GM21360 (cell line): ENCODE data around the gene P2RY13.

Source experiments
- ATAC-seq: cut with Tn5 transposase; IDR thresholded peaks from one replicate; pipeline ENCODE4 v1.9.1; 2021; ENCODE audit warnings: mild to moderate bottlenecking, moderate library complexity; ENCODE audit not compliant: unreplicated experiment

Gene P2RY13

DNA sequence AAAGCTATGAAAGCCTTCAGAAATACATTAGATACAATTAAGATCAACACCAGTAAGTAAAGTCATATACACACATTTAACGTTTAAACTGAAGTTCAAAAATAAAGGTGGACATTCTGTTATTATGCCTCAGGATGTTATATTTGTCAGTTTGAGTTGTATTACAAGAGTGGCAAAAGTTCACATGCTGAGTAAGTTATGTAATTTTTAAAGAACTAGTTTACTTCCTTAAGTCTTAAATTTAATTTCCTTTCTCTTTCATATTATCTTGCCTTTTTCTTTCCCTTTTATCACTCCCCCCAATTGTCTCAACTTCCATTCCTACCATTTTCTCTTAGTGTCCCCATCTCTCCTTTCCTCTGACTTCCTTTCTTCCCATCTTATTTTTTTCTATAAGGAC, 7.8 kb downstream of the P2RY13 start:
- no peak for ATAC-seq

DNA sequence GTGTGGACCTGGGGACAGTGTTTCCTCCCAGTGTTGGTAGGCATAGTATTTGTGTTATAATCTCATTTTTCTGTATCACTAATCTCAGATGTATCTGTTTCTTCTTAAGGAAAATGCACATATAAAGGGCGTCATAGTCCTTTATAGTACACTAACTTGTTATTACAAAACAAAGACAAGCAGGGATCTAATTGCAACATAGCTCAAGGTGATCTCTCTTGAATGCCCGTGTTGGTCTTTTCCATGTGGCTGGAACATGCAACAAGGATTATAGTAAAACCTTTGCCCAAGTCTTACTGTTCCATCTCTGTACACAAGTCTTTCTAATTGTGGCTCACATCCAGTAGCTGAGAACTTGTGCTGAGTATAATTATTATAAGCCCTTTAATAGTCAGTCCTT, 9.2 kb downstream of the P2RY13 start:
- no peak for ATAC-seq

DNA sequence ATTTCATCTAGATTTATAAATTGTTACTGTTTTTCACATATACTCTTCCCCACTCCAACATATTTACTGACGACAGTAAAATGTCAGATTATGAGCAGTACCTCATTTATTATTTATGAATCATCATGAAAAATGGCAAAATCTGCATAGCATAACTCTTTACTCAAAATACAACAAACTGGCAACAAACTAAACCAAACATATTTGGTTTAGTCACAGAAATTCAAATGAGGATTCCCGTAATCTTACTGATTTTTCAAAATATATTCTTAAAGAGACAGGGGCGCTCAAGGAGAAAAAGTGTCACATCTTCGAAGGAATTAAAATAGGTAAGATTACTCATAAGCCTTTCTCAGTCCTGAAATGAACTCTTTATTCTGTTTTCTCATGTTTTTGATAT, 9.7 kb downstream of the P2RY13 start:
- no peak for ATAC-seq

DNA sequence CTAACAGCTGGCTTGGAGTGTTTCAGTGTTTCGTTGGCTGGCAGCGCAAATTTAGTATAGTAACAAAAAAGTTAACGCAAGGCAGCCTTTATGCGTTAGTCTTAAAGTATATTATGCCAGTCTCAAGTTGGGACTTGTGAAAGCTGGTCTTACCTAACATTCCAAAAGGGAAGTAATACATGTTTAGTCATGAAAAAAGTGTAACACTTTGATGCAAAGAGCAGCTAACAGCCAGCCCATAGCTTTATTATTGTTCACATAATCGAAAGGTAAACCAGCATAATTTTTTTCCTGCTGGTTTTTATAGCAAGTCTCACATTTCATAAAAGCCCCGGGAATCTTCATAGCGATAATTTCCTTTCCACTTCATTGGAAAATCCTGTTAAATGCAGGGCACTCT, 10.4 kb downstream of the P2RY13 start:
- no peak for ATAC-seq

DNA sequence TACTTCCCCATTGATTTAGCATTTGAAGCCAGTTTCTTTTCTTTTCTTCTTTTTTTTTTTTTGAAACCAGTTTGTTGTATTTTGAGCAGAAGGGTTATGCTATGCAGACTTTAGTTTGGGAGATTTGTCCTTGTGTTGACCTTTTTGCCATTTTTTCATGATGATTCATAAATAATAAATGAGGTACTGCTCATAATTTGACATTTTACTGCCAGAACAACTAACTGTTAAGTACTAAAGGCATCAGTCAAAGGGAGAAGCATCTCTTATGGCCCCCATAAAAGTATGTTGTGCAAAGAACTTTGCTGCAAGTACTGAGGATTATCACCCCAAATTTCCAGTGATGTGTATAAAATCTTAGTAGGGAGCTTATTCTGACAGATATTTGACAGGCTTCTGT, 11.0 kb downstream of the P2RY13 start:
- ATAC-seq, result no peak

DNA sequence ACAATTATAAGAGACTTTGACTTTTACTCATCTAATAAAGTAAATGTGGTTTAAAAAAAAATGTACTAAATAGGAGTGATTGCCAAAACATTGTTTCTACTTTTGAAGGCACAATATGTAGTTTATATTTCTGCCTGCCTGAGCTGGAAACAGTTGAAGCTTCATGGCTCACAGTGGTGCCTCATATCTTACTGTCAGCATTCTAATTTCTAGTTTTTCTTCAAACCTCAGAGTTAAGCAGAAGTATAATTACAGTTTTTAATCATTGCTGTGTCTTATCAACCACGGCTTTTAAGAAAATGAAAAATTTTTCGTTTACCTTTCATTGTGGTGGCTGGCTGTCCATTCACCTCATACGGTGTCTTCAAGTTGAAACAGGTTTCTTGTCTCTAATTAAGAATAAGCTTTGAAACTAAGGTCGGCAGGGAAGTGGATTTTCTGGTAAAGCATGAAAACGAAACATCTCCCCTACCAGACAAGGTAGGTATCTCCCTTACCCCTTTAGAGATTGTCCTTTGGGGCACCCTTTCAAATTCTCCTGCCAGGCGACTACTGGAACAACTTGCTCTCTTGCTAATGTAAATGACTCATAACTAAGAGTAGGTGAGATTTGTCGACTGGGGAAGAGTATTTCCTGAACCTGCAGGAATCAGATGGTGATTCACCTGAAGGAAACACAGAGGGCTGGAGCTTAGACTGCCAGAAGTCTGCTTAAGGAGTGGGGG, 12.9 kb downstream of the P2RY13 start, which contains the start of gene GPR87:
Gene GPR87 (minus strand): TSS at position 554 of the 725 bp plus-strand sequence. CDS start 16,720 bp downstream, outside the sequence.
- no peak for ATAC-seq

DNA sequence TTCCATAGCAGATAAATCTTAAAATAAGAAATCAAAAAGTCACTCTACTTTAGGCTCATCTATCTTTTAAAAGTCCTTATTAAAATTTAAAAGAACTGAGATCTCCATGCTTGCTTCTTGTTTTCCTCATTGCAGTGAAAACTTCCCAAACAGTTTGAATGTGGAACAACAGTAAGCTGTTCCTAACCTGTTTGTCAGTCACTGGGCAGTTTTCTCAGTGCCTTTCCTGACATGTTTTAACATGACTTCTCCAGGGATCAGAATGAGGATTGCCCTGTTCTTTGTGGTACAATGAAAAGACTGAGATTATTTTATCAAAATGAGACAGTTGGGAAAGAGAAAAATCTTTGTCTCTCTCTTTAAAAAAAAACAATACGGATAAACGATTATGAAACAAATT, 13.5 kb downstream of the P2RY13 start:
- no peak for ATAC-seq

DNA sequence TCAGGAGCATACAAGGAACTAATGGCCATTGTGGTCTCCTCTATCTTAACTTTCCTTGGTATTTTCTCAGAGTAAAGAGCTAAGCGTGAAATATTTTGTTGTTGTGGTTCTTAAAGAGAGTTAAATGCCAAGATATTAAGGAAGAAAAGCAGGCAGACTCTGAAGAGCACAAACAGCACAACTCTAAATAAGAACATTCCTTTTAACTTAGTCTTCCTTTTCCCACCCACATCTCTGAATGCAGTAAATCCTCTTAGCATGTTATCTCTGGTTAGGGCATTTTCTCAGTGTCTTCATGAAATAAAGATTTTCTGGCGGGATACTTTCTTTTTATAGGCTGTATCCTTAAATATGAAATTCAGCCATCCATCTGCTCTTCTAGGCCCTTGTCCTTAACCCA, 14.2 kb downstream of the P2RY13 start:
- ATAC-seq, result no peak

DNA sequence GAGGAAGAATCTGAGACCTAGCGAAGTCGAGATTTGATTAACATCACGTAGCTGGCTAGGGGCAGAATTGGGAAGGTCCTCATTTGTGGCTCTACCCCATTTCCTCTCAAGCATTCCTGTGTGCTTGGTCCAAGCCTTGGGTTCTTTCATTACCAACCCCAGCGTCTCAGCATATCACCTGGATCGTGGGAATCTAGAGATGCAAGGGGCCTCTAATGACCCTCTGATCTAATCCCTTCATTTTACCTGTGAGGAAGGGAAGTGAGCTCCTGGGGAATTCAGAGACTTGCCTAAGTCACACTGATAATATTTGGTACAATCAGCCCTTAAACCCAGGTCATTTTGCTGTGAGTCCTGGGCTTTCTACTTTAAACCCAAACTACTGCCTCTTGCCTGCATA, 14.8 kb downstream of the P2RY13 start:
- ATAC-seq, result no peak

DNA sequence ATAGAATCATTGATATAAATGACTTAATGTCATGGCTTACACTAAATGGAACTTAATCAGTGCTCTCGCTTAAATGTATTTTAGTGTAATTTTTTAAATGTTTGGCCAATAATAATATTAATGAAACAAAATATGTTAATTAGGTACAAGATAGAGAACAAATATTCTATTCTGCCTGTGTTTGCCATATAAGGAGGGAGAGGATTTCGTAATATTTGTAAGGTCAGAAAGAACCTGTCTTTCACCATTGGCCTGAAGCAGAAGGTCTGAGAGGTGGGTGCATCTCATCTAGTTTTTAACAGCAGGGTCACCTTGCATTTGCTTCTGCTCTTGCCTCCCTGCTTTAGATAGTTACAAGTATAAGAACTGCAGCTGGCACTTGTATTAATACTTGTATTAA, 15.2 kb downstream of the P2RY13 start:
- ATAC-seq, result no peak

DNA sequence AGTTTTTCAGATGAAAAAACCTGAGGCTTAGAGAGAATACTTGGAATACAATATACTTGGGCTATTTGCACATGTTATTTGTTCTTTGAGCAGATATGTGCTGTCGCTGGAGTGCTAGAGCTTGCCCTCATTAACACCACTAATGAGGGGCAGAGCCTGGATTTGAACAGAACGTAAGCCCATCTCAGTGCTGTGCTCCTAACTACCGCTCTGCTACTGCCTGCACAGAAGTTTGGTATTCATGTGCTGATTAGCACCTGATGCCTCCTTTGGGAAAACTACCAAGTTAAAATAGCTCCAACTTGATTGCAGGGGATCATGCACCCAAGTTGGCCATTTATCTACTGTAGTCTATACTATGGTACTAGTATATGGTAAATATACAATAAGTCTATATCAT, 16.4 kb downstream of the P2RY13 start:
- no peak for ATAC-seq

DNA sequence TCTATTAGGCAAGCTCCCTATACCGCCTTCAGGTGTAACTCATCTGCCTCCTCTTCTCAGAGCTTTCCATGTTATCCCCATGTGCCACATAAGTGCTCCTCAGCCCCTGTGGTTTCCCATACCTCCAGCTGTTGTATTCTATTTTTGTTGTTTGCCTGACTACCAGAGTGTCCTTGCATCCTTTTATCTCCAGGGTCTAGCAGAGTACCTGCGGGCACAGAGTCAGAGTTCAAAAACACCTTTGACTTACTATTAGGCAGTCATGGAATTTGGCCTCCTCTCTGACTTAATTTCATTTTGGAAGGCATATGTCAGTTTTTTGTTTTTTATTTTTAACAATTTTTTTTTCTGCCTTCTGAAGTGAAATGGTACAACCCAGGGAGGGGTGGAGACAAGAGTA, 19.8 kb downstream of the P2RY13 start:
- ATAC-seq, result no peak

DNA sequence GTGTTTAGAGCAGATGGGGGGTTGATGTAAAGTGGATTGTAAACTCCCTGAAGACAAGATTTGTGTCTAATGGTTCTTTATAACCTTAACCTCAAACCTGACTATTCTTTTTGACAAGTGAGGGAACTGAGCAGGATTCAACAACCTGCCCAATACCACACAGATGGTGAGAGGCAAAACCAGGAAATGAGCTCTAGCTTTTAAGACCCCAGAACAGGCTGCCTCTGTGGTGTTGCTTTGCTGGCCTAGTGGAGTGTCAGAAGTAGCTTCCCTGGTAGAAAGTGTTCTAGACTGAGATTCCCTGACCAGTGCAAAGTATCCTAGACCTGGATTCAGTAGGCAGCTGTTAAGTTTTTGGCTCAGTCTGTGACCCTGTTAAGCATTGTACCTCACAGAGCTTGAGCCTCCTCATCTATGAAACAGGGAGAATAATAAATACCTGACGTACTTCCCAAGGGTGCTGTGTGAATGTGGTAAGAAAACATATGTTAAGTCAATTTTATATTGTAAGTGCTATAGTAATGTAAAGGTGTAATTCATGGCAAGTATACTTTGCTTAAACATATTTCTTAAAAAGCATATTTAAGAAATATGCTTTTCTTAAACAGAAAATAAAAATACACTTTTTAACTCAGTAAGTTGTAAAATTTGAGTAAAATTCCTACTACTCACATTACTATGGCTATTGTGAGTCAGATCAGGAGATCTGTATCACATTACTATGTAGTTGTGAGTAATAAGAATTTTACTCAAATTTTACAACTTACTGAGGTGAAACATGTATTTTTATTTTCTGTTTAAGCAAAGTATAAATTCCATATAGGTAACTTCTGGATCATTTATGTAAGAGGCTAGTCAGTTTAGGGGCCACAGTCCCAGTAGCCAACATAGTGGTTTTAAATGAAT, 21.5 kb downstream of the P2RY13 start:
- ATAC-seq, result no peak

DNA sequence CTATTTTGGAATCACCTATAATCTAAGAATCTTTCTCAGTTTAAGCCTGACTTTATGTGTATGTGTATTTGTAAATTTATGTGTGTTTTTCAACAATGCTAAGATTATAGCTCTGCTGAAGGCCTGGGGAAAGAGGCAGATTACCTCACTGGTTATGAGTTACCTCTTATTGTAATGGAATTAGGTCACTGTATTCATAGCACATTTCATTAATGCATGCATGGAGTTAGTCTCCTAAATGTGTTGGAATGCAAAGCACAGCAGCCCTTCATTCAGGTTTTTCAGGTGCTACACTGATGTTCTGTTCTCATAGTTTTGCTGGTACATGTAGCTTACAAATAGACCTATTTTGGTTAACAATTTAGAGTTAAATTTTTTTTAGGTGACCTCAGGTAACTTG, 22.2 kb downstream of the P2RY13 start:
- no peak for ATAC-seq

DNA sequence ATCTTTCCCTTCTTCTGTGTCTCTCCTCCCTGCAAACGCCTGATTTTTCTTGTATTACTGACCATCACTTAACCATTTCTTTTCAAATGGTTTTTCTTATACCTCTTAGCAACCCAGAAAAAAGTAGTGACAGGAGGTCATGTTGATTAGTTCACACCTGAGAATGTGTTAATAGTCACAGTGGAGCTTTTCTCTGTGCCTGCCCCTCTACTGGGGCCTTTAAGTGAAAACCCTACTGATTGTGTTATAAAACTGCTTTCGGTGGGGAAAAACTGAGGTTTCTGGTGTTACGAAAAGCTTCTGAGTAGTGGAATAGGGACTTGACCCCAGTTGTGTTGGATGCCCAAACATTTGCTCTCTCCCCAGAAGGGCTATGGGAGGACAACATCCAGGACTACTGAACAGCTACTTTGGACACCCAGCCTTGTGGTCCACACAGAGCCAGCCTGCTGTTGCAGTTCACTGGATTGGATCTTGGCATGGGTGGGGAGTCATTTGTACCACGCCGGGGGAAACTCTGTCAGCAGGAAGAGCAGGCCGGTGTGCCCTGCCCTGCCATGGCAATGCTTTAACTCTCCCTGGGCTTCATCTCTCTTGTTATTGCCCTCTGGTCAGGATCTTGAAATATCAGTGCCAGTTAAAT, 23.1 kb downstream of the P2RY13 start:
- ATAC-seq, result no peak

DNA sequence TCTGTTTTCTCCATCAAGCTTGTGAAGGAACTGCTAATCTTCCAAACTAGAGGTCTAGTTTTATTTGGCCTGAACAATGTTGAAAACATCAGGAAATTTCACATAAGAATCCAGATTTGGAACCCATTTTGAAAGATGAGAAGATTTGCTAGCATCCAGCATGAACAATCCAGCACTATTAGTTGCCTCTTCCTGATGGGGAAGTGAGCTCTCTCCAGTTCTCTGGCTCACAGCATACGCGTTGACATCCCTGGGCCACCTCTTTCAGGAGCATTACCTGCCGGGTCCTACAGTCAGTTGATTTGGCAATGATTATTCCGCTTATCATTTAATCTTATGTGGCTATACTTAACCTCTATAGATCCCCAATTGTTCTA, 23.6 kb downstream of the P2RY13 start:
- ATAC-seq, result no peak

DNA sequence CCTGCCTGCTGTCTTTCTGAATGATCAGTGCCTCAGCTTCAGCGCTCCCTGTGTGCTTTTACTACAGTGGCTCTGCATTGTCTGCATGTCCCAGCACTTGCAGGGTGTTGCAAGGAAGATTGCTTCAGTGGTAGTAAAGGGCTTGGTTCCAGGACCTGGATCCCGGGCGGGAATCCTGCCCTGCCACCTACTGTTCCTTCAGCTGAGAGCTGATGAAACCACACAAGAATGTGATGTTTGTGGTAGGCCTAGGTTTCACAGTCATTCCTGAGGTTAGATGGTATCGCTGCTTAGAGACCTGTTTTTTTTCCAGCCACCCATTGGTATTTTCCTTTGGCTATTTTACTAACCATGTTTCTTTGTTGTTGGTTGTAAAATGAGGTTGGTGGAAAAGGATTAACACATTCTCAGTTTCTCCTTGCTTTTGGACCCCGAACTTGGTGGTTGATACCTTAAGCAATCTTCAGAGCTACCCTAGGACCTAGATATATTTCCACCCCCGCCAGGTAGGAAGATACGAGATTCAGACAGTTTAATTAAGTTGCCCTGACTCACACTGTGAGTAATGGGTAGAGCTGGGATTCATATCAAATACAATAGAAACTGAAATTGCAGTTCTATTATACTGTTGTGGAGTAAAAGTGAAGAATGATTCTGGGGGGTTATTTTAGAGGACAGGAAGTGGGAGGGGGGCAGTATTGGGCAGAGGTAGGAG, 24.1 kb downstream of the P2RY13 start:
- ATAC-seq, result no peak

DNA sequence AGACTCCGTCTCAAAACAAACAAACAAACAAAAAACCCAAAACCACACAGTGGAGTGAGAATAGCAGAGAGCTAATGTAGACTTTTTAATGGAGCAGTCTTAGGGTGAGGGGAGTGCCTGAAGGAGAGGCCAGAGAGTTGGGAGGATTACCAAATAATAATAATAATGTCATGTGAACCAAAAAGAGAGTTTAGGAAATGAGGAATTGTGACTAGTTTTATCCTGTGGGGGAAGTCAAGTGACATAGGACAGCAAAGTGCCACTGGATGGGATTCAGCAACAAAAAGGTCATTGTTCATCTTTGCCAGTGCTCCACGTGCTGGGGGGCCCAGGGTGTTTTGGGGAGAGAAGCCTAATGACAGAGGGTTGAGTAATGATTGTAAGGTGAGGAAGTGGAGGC, 25.6 kb downstream of the P2RY13 start:
- no peak for ATAC-seq

DNA sequence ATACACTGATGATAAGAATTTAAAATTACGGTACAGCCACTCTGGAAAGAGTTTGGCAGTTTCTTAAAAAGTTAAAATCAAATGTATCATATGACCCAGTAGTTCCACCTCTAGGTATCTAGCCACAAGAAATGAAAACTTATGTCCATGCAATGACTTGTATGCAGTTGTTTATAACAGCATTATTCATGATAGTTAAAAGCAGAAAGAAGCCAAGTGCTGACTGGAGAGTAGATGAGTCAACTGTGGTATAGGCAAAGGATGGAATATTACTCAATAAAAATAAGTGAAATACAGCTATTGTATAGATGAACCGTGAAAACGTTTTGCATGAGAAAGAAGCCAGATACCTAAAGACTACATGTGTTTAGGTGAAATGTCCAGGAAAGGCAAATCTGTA, 27.6 kb downstream of the P2RY13 start:
- no peak for ATAC-seq

DNA sequence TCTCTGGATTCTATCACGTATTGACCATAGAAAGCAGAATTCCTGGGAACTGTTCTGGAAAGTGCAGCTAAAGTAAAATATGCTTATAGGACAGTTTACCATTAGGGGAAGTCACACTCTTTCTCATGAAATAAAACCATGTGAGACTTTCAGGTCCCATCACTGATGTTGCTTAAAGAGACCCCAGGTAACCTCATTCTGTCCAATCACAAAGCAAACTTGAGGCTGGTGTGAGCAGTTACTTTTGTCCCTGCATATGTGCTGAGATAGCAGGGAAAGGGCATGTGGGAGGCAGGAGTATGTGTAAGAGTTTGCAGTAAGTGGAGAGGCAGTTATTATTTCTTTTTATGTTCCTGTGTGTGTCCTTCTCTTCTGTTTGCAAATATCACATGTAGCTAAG, 28.8 kb downstream of the P2RY13 start:
- no peak for ATAC-seq

DNA sequence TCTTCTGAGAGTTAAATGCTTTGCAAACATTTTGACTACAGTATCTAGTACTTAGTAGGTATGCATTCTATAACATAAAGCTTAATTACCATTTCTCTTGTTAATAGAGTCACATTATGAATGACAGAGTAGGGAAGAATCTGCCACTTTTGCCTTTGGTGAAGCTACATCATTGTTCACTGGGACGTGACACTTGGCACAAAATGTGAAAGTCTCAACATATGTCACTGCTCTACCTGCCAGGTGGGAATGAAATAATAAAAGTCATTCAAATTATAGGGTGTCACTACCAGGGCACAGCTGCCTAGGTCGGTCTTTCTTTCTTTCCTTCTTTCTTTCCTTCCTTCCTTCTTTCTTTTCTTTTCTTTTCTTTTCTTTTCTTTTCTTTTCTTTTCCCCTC, 30.3 kb downstream of the P2RY13 start:
- no peak for ATAC-seq
